Liver (tissue), 3 donors: ENCODE data around the gene KCNN3.

Source experiments
- CTCF ChIP-seq: fragments of 150-350 bp; IDR thresholded peaks from 2 replicates; pipeline ENCODE4 v1.5.1; 2017; ENCODE audit warnings: improper control_type of control experiment, low read depth, low read length; ENCODE audit not compliant: missing input control
- EGR1 ChIP-seq, 2 donors: IDR thresholded peaks; 2 replicates each; pipeline ENCODE4 v1.6.1; 2016 to 2018; ENCODE audit warnings: antibody characterized with exemption in 2 of 2, low read depth in 2 of 2
- FOXA1 ChIP-seq: IDR thresholded peaks from 2 replicates; pipeline ENCODE4 v1.6.1; 2016; ENCODE audit warnings: antibody characterized with exemption
- GABPA ChIP-seq, 2 donors: IDR thresholded peaks in 1 of 2; conservative IDR thresholded peaks in 1 of 2; 2 replicates each; pipeline ENCODE4 v1.6.1; 2016; ENCODE audit warnings: antibody characterized with exemption in 2 of 2, mild to moderate bottlenecking in 1 of 2, moderate library complexity in 1 of 2
- JUND ChIP-seq, 2 donors: IDR thresholded peaks; 2 replicates each; pipeline ENCODE4 v1.6.1; 2016; ENCODE audit warnings: antibody characterized with exemption in 2 of 2
- RAD21 ChIP-seq, 2 donors: IDR thresholded peaks; 2 replicates each; pipeline ENCODE4 v1.6.1; 2016; ENCODE audit warnings: antibody characterized with exemption in 2 of 2, mild to moderate bottlenecking in 2 of 2
- REST ChIP-seq: IDR thresholded peaks from 2 replicates; pipeline ENCODE4 v1.6.1; 2016; ENCODE audit warnings: antibody characterized with exemption, mild to moderate bottlenecking
- RXRA ChIP-seq, 2 donors: IDR thresholded peaks; 2 replicates each; pipeline ENCODE4 v1.6.1; 2017 to 2018; ENCODE audit warnings: antibody characterized with exemption in 2 of 2, mild to moderate bottlenecking in 1 of 2
- SP1 ChIP-seq: IDR thresholded peaks from 2 replicates; pipeline ENCODE4 v1.6.1; 2018; ENCODE audit warnings: antibody characterized with exemption, mild to moderate bottlenecking
- TAF1 ChIP-seq: conservative IDR thresholded peaks from 2 replicates; pipeline ENCODE4 v1.6.1; 2016; ENCODE audit warnings: antibody characterized with exemption, mild to moderate bottlenecking
- YY1 ChIP-seq: IDR thresholded peaks from 2 replicates; pipeline ENCODE4 v1.6.1; 2016; ENCODE audit warnings: antibody characterized with exemption, mild to moderate bottlenecking
- TF ChIP-seq, protein P1 (sequence below): IDR thresholded peaks from 2 replicates; pipeline ENCODE4 v1.6.1; 2016; ENCODE audit warnings: antibody characterized with exemption
- donor health status: healthy.
- donor health status: healthy.

DNA sequence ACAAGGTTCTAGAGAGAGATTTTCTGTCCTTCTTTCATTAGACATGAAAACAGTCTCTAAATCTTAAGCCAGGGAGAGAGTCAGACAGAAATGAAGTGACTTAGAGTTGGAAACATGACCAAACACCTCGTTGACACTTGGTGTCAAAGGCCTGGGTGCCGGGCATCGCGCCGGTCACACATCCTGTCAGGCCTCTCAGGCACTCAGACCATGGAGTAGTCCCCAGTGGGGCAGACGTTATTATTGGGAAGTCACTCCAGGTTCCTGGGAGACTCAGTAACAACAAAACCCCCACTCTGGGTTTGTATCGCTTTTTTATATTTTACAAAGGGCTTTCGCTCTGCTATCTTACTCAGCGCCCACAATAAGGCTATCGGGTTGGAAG is 25.8 kb downstream of the KCNN3 start:
- no peak for TF ChIP-seq CTCF
- TF ChIP-seq REST: no peak
- TF ChIP-seq RAD21 (IDR thresholded peaks at IDR 0.05): no peak
- no peak for TF ChIP-seq SP1
- no peak for TF ChIP-seq EGR1 (IDR thresholded peaks at IDR 0.05; ENCODE audit: low read depth in 2 of 2)
- TF ChIP-seq RXRA (IDR thresholded peaks at IDR 0.05): no peak
- no peak for TF ChIP-seq GABPA (IDR thresholded peaks at IDR 0.05 in 1 of 2, conservative IDR thresholded peaks at IDR 0.05 in 1 of 2)
- no peak for TF ChIP-seq TAF1
- TF ChIP-seq, protein P1, sequence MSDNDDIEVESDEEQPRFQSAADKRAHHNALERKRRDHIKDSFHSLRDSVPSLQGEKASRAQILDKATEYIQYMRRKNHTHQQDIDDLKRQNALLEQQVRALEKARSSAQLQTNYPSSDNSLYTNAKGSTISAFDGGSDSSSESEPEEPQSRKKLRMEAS: no peak
- TF ChIP-seq JUND (IDR thresholded peaks at IDR 0.05): no peak
- no peak for TF ChIP-seq YY1
- no peak for TF ChIP-seq FOXA1
